ENCODE measurements around the gene GTF2IRD1. TPM values are rescaled to one million over a fixed set of nuclear protein-coding genes. Genes with fewer than 3 reads are reported as not detected.
A peak's percentile ranks its signal among the peaks of the same experiment; 100 is the strongest.

Gene GTF2IRD1
- total and polyA plus RNA-seq, 9 of the 15 experiments (the other 6 are each of a cell fraction or from before 2014, with no cell fraction given), result 9.1 to 30.2 (median 14.0) TPM

GRCh38 chr7:74457007-74457406 is 3.3 kb downstream of the GTF2IRD1 start (continued):
- TF ChIP-seq, protein P1, sequence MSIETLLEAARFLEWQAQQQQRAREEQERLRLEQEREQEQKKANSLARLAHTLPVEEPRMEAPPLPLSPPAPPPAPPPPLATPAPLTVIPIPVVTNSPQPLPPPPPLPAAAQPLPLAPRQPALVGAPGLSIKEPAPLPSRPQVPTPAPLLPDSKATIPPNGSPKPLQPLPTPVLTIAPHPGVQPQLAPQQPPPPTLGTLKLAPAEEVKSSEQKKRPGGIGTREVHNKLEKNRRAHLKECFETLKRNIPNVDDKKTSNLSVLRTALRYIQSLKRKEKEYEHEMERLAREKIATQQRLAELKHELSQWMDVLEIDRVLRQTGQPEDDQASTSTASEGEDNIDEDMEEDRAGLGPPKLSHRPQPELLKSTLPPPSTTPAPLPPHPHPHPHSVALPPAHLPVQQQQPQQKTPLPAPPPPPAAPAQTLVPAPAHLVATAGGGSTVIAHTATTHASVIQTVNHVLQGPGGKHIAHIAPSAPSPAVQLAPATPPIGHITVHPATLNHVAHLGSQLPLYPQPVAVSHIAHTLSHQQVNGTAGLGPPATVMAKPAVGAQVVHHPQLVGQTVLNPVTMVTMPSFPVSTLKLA (conservative IDR thresholded peaks at IDR 0.05), result no peak
- TF ChIP-seq MAFF (IDR thresholded peaks at IDR 0.05; ENCODE audit: low read length), result no peak

- POLR2A ChIA-PET, result interaction anchor here (0.6 to 1.2 kb wide), 5 partner anchors 10 to 1542 kb away, joined by 3 to 8 read pairs (median 3); no protein-coding TSS in a partner anchor
- Histone ChIP-seq H2AFZ (ENCODE audit: low read depth, low read length) (no peak overlapping the region), H3K9ac (ENCODE audit: insufficient read depth in 1 of 2, low read depth in 2 of 2, low read length in 2 of 2) (peak overlapping the region in 1 of 2 experiments; percentile 62; a peak in 1 of 4 replicates), H3K27ac (ENCODE audit: extremely low read depth, low read depth, low read length) (no peak overlapping the region), H3K4me2 (ENCODE audit: insufficient read depth, low read length) (no peak overlapping the region), H3K79me2 (ENCODE audit: control insufficient read depth, insufficient read depth, low read length) (peaks cover 34% of the 10 kb centered on the region), H3K36me3 (ENCODE audit: control insufficient read depth, insufficient read depth, low read length) (peaks cover 9% of the 10 kb centered on the region; the same call in 2 of the 3 replicates), H3K27me3 (ENCODE audit: control insufficient read depth in 2 of 2, insufficient read depth in 2 of 2, low read length in 2 of 2) (no peaks in the 10 kb centered on the region), H3K9me3 (replicated peaks; ENCODE audit: control insufficient read depth, insufficient read depth, low read depth, low read length) (no peaks in the 10 kb centered on the region), H3K9me1 (ENCODE audit: control insufficient read depth, insufficient read depth, low read length) (no peaks in the 10 kb centered on the region), H3K4me3 (no peak overlapping the region), H3K4me1 (replicated peaks in 1 of 2; ENCODE audit: control insufficient read depth in 2 of 2, insufficient read depth in 2 of 2, low read length in 2 of 2) (peaks cover 2 to 26% of the 10 kb centered on the region in 2 experiments; a peak in 2 of 5 replicates), H4K20me1 (replicated peaks; ENCODE audit: control insufficient read depth, insufficient read depth, low read length) (peaks cover 28% of the 10 kb centered on the region)
- FAIRE-seq, result no peak
- intact Hi-C loops (cut with micrococcal nuclease) (no loop called here), in situ Hi-C loops (cut with MboI) (no loop called here)
- 78% methylated on average over 15 of the region's 15 CpGs for WGBS (ENCODE audit: insufficient coverage, low coverage, missing lambda C conversion rate)
- ATAC-seq, result no peak
- no peak for DNase-seq (ENCODE audit: extremely low read depth in 1 of 4, low spot score in 3 of 4)
- TF ChIP-seq KAT2B (IDR thresholded peaks at IDR 0.05; ENCODE audit: low read depth, low read length) (no peak), NEUROD1 (IDR thresholded peaks at IDR 0.05; ENCODE audit: borderline replicate concordance, low read depth, low read length, partially characterized antibody) (no peak), NFIC (IDR thresholded peaks at IDR 0.05) (0 out of 2 replicates have a peak, but pooled peaks have one; percentile 7), ZNF121 (CRISPR knock-in tag; conservative IDR thresholded peaks at IDR 0.05) (peak; percentile 21; the same call in 1 of the 2 replicates)
- CTCF ChIA-PET (ENCODE audit: low intra/inter-chr PET ratio), result no interaction called here
- BruUV-seq (replicated peaks), result no TSS peak
Measured at GRCh38 chr7:74461970-74462706, 8.4 kb downstream of the GTF2IRD1 start.
